HG02973 (cell line): Measurements from ENCODE around the gene MSL1.

Experiments used
- ATAC-seq: cut with Tn5 transposase; IDR thresholded peaks from one replicate; pipeline ENCODE4 v1.9.1; 2021; ENCODE audit warnings: moderate library complexity; ENCODE audit not compliant: unreplicated experiment

MSL1 gene

GRCh38 chr17:40173091-40173777 lies 51.5 kb downstream of the MSL1 start:
- ATAC-seq: no peak

- no peak for ATAC-seq
These were observed 52.0 kb downstream of the MSL1 start for GRCh38 chr17:40173778-40174135.

GRCh38 chr17:40174514-40174913 lies 52.7 kb downstream of the MSL1 start:
- ATAC-seq: no peak

- no peak for ATAC-seq
These were observed 54.4 kb downstream of the MSL1 start for GRCh38 chr17:40175928-40176753.

GRCh38 chr17:40176754-40177110 lies 55.0 kb downstream of the MSL1 start:
- ATAC-seq: no peak

GRCh38 chr17:40177275-40177874 lies 55.6 kb downstream of the MSL1 start, which contains the start of gene RAPGEFL1:
TSS of gene RAPGEFL1 (plus strand) at chr17:40177470. CDS start at chr17:40177862, 392 bp downstream.
- no peak for ATAC-seq

- ATAC-seq: no peak
These were observed 56.3 kb downstream of the MSL1 start for GRCh38 chr17:40178021-40178601.

GRCh38 chr17:40178660-40179059 lies 56.9 kb downstream of the MSL1 start:
- ATAC-seq: no peak

- no peak for ATAC-seq
These were observed 58.3 kb downstream of the MSL1 start for GRCh38 chr17:40179923-40180659.

GRCh38 chr17:40180694-40181093 lies 58.9 kb downstream of the MSL1 start:
- ATAC-seq: no peak

GRCh38 chr17:40181205-40181604 lies 59.4 kb downstream of the MSL1 start:
- ATAC-seq: no peak

- ATAC-seq: no peak
These were observed 60.8 kb downstream of the MSL1 start for GRCh38 chr17:40182606-40183005.
